Activated CD4-positive, alpha-beta T cell treated with anti-CD3 and anti-CD28 coated beads, Interleukin-2, amount 50 U/mL, for 16 hours (primary cell): ENCODE data around the gene PCDHGA3.
"Not testable (repeated sequence)": the region's sequence is repeated elsewhere in the genome, so short reads cannot be mapped to it uniquely, and the experiment has no call there.

Experiments
- DNase-seq: peaks from one replicate; pipeline ENCODE4 v3.0.0-alpha.2; 2020

Gene PCDHGA3

DNA sequence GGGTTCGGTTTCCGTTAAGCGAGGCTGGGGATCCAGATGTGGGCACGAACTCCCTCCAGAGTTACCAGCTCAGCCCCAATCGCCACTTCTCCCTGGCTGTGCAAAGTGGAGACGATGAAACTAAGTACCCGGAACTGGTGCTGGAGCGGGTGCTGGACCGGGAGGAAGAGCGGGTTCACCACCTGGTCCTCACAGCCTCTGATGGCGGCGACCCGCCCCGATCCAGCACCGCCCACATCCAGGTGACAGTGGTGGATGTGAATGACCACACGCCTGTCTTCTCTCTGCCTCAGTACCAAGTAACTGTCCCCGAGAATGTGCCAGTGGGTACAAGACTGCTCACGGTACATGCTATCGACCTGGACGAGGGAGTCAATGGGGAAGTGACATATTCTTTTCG is 39.7 kb downstream of the PCDHGA3 start:
- DNase-seq: no peak

GRCh38 chr5:141384471-141385267 is 41.0 kb downstream of the PCDHGA3 start:
- DNase-seq: no peak

GRCh38 chr5:141387557-141388311 is 44.1 kb downstream of the PCDHGA3 start, which contains the start of gene PCDHGB4:
TSS of gene PCDHGB4 (plus strand) at chr5:141387698. CDS start at chr5:141387885, 187 bp downstream.
- peak; percentile 26 for DNase-seq

- DNase-seq: no peak
Observed at GRCh38 chr5:141388661-141389060, 45.0 kb downstream of the PCDHGA3 start.

GRCh38 chr5:141389153-141390042 is 45.8 kb downstream of the PCDHGA3 start:
- no peak for DNase-seq

DNA sequence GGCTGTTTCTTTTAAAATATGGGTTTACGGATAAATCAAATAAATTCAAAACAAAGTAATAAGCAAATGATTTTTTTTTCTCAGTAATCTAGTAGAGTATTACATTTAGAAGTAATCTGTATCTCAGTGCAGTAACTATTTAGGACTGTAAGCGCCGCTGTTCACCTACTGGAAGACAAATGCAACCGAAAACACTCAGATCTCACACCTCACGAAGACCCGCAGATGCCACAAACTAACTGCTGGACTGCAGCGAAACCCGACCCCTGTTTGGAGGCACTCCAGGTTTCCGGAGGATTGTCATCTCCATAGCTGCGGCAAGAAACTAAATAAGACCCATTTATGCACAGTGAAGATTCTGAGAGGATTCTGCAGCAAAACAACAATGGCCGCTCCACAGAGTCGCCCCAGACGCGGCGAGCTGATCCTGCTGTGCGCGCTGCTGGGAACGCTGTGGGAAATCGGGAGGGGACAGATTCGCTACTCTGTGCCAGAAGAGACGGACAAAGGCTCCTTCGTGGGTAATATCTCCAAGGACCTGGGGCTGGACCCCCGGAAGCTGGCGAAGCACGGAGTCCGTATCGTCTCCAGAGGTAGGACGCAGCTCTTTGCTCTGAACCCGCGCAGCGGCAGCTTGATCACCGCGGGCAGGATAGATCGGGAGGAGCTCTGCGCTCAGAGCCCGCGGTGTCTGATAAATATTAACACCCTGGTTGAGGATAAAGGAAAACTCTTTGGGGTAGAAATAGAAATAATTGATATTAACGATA is 49.0 kb downstream of the PCDHGA3 start, which contains the start of gene PCDHGA8:
TSS of gene PCDHGA8 (plus strand) at position 205 of the 770 bp plus-strand sequence. CDS start at position 386, 181 bp downstream.
- no peak for DNase-seq

DNA sequence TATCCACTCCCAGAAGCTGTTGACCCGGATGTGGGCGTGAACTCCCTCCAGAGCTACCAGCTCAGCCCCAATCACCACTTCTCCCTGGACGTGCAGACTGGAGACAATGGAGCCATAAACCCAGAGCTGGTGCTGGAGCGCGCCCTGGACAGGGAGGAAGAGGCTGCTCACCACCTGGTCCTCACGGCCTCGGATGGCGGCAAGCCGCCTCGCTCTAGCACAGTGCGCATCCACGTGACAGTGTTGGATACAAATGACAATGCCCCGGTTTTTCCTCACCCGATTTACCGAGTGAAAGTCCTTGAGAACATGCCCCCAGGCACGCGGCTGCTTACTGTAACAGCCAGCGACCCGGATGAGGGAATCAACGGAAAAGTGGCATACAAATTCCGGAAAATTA is 49.6 kb downstream of the PCDHGA3 start:
- no peak for DNase-seq

DNA sequence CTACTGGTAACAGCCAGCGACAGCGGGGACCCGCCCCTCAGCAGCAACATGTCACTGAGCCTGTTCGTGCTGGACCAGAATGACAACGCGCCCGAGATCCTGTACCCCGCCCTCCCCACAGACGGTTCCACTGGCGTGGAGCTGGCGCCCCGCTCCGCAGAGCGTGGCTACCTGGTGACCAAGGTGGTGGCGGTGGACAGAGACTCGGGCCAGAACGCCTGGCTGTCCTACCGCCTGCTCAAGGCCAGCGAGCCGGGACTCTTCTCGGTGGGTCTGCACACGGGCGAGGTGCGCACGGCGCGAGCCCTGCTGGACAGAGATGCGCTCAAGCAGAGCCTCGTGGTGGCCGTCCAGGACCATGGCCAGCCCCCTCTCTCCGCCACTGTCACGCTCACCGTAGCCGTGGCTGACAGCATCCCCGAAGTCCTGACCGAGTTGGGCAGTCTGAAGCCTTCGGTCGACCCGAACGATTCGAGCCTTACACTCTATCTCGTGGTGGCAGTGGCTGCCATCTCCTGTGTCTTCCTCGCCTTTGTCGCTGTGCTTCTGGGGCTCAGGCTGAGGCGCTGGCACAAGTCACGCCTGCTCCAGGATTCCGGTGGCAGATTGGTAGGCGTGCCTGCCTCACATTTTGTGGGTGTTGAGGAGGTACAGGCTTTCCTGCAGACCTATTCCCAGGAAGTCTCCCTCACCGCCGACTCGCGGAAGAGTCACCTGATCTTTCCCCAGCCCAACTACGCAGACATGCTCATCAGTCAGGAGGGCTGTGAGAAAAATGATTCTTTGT is 51.0 kb downstream of the PCDHGA3 start:
- not testable (repeated sequence) for DNase-seq
